Measurements from ENCODE around the gene STX10. TPM values are rescaled to one million over a fixed set of nuclear protein-coding genes. Genes with fewer than 3 reads are reported as not detected.

Gene STX10
- total and polyA plus RNA-seq, 8 donors, result 63.6 to 94.8 (median 72.5) TPM

GRCh38 chr19:13133241-13133870 lies 16.8 kb downstream of the STX10 start:
- Histone ChIP-seq H3K4me1 (peaks cover 0 to 29% of the 10 kb centered on the region in 2 donors), H3K36me3 (peaks cover 0 to 34% of the 10 kb centered on the region in 2 donors), H3K4me3 (no peak overlapping the region), H3K9me3 (no peaks in the 10 kb centered on the region), H3K27ac (peak overlapping the region; percentile 63 to 73), H3K27me3 (no peaks in the 10 kb centered on the region)
- DNase-seq, result no peak
- intact Hi-C loops (cut with DNase I), result no loop called here
- no peak for TF ChIP-seq CTCF (IDR thresholded peaks at IDR 0.05)
- no peak for ATAC-seq

GRCh38 chr19:13132471-13133180 lies 17.5 kb downstream of the STX10 start:
- Histone ChIP-seq H3K4me1 (peaks cover 0 to 29% of the 10 kb centered on the region in 2 donors), H3K36me3 (peaks cover 0 to 27% of the 10 kb centered on the region in 2 donors), H3K9me3 (no peaks in the 10 kb centered on the region), H3K27ac (peak overlapping the region; percentile 26 to 73), H3K27me3 (no peaks in the 10 kb centered on the region), H3K4me3 (no peak overlapping the region)
- no peak for TF ChIP-seq CTCF (IDR thresholded peaks at IDR 0.05)
- DNase-seq (no peak), ATAC-seq (no peak)
- intact Hi-C loops (cut with DNase I), result no loop called here

- no peak overlapping the region for H3K4me3 ChIP-seq
- no peak for ATAC-seq
- peaks cover 0 to 20% of the 10 kb centered on the region in 2 donors for H3K36me3 ChIP-seq
- peaks cover 0 to 29% of the 10 kb centered on the region in 2 donors for H3K4me1 ChIP-seq
- intact Hi-C loops (cut with DNase I), result no loop called here
- no peak overlapping the region for H3K27ac ChIP-seq
- no peak for TF ChIP-seq CTCF (IDR thresholded peaks at IDR 0.05)
- H3K27me3 ChIP-seq, result no peaks in the 10 kb centered on the region
- H3K9me3 ChIP-seq, result no peaks in the 10 kb centered on the region
- no peak for DNase-seq
Measured at GRCh38 chr19:13130886-13131490, 19.2 kb downstream of the STX10 start.

GRCh38 chr19:13129384-13129783 lies 20.8 kb downstream of the STX10 start:
- no peak overlapping the region for H3K27ac ChIP-seq
- intact Hi-C loops (cut with DNase I), result no loop called here
- H3K27me3 ChIP-seq, result no peaks in the 10 kb centered on the region
- ATAC-seq (no peak), DNase-seq (no peak)
- H3K9me3 ChIP-seq, result no peaks in the 10 kb centered on the region
- peaks cover 0 to 15% of the 10 kb centered on the region in 2 donors for H3K36me3 ChIP-seq
- H3K4me3 ChIP-seq, result no peak overlapping the region
- peaks cover 0 to 14% of the 10 kb centered on the region in 2 donors for H3K4me1 ChIP-seq
- no peak for TF ChIP-seq CTCF (IDR thresholded peaks at IDR 0.05)

GRCh38 chr19:13128583-13128982 lies 21.6 kb downstream of the STX10 start:
- TF ChIP-seq CTCF (IDR thresholded peaks at IDR 0.05), result no peak
- peaks cover 0 to 7% of the 10 kb centered on the region in 2 donors for H3K4me1 ChIP-seq
- no peaks in the 10 kb centered on the region for H3K27me3 ChIP-seq
- H3K4me3 ChIP-seq, result no peak overlapping the region
- ATAC-seq (peak; percentile 70), DNase-seq (no peak)
- H3K36me3 ChIP-seq, result peaks cover 0 to 16% of the 10 kb centered on the region in 2 donors
- intact Hi-C loops (cut with DNase I), result no loop called here
- peak overlapping the region in 1 of 2 donors; percentile 13 for H3K27ac ChIP-seq
- no peaks in the 10 kb centered on the region for H3K9me3 ChIP-seq

Data from left lung (tissue), 10 donors.